HG03354 (cell line): Measurements from ENCODE around the gene VSIG8.
A peak's percentile ranks its signal among the peaks of the same experiment; 100 is the strongest.

Source experiments
- ATAC-seq: cut with Tn5 transposase; IDR thresholded peaks from one replicate; pipeline ENCODE4 v1.9.1; 2021; ENCODE audit warnings: mild to moderate bottlenecking; ENCODE audit not compliant: unreplicated experiment, poor library complexity, severe bottlenecking

Gene VSIG8

DNA sequence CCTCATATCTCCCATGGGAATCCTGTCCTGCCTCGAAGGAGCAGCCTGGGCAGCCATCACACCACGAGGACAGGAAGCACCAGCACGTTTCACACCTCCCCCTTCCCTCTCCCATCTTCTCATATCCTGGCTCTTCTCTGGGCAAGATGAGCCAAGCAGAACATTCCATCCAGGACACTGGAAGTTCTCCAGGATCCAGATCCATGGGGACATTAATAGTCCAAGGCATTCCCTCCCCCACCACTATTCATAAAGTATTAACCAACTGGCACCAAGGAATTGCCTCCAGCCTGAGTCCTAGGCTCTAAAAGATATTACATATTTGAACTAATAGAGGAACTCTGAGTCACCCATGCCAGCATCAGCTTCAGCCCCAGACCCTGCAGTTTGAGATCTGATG is 27.1 kb downstream of the VSIG8 start:
- no peak for ATAC-seq

DNA sequence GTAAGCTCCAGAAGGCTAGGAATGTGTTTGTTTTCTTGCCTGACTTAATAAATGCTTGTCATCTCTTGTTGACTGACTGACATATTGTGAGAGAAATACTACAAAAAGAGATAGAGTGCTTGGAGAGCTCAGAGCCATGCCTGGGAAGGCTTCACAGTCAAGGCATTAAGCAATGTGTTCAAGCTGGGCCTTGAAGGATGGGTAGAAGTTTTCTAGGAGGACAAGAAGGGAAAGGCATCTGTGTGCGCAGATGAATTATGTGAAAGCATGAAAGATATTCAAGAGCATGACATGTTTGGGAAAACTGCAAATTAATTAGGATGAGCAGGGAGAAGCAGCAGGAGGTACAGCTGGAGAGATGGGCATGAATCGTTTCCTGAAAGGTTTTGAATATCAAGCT is 30.1 kb downstream of the VSIG8 start:
- ATAC-seq, result no peak

DNA sequence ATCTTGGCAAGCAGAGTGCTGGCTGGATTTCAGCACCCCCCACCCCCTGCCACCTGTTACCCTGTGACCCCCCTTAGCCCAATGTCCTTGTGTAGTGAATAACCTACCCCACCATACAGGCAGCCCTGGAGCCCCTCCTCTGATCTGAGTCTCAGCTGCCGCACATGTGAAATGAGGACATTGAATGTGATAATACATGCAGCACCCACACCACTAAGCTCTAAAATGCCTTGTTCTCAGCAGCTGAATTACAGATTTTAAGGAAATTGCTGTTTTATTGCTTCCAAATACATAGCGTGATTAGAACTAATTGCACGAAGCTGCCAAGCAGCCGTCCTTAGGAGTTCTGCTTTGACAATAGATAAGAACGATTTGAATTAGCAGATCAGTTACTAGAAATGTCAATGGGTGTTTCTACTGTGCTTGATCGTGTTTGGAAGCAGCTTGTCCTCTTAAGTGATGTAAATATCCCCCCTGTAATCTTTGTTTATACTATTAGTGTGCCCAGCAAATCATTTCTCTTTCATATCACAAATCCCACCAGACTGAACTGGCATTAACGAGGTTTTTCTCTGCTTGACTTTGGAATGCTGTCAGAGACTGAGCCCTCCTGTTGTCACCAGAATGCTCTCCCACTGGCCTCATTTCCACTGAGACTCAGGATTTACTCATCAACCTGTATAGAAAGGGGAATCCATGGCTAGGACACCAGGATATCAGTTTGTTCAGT is 30.9 kb downstream of the VSIG8 start:
- ATAC-seq, result no peak

DNA sequence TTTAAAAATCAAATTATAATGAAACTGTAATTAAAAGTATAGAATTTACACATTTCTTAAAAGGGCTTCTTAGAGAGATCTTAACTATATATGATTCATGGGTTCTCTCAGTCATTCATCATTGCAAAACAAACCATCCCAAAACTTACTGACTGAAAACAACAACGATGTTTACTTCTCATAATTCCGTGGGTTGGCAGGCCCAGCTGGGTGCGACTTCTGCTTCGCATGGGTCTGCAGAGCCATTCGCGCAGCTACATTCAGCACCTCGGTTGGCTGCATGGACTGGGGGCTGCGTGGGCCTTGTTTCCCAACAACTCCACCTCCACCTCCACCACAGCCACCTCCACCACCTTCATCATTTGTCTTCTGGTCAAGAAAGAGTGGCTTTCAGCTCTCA is 31.7 kb downstream of the VSIG8 start:
- ATAC-seq, result no peak

DNA sequence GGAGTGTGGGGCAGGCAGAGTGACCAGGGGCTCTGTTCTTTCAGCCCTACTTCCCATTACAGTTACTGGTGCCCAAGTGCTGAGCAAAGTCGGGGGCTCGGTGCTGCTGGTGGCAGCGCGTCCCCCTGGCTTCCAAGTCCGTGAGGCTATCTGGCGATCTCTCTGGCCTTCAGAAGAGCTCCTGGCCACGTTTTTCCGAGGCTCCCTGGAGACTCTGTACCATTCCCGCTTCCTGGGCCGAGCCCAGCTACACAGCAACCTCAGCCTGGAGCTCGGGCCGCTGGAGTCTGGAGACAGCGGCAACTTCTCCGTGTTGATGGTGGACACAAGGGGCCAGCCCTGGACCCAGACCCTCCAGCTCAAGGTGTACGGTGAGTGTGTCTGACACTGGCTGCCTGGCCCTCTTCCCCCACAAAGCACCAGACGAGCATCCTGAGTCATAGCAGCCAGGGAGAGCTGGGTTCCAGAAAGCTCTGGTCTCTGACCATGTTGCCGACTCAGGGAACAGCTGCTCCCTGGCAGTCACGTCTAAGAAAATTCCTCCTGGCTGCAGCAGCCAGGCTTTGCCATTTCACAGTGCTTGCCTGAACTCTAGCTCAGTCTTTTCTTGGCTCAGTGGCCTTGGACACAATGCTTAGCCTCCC is 32.5 kb downstream of the VSIG8 start:
- ATAC-seq, result no peak

DNA sequence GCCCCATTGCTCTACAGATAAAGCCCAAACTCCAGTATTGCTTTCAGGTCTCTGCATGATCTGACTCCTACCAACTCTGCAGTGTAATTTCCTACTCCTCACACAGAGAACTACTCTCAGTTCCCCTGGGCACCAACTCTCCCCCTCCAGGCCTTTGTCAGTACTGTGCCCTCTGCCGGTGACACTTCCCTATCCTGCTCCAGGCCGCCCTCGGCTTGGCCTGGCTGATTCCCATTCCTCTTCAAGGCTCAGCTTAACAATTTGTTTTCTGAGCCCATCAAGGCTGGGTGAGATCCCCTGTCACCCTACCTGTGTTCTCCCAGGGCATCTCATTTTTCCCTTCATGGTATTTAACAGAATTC is 33.2 kb downstream of the VSIG8 start:
- ATAC-seq, result peak; percentile 87

DNA sequence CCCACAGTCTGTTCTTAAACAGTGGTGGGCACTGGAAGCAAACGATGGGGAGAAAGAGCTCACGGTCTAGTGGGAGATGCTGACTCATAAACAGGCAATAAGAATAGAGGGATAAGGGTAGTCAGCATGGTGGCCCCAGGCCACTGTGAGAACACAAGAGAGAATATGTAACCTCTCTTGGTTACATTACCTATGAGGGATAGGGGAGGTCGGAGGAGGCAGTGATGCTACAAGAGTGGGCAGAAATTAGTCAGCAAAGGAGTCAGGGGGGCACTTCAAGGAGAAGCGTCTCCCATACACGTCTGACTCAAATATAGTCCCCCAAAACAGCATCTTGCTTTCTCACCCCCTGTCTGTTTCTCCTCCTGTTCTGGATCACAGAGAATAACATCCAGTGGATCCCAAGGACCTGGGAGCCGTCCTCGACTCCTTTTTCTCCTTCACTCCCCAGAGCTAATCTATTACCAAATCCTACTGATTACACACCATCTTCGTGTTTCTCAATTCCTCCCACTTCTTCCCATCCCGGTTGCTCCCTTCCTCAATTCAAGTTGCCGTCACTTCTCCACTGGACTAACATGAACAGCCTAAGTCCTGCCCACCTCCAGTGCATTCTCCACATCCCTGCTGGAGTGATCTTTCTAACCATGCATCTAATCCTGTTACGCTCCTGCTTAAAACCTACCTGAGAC is 33.7 kb downstream of the VSIG8 start:
- no peak for ATAC-seq

DNA sequence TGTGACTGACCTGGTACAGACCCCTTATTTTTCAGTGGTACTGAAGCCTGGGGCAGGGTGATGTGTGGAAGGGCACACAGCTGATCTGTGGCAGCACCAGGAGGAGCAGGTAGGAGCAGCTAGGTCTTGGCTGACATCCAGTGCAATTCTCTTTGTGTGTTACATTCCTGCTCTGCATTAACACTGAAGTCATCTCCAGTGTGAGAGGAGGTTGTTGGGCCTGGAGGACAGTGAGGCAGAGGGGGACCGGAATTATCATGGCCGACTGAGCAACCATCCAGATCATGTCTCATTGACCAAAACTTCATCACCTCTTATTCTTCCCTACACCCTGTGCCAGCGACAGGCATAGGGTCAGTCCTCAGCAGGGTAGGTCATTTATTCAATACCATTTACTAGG is 34.3 kb downstream of the VSIG8 start:
- no peak for ATAC-seq

DNA sequence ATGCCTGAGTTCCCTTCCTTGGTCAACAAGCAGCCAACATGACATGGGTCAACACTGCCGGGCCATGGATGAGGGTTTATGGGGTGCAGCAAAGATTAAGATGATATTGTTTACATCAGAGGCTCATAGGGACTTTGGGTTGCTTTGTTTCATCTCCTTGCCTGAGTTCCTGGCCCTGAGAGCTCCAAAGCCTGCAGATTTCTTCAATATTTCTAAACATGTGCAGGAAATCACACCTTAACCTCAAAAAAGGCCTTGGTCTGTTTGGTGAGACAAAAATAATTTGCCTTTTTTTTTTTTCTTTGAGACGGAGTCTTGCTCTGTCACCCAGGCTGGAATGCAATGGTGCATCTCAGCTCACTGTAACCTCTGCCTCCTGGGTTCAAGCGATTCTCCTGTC is 34.9 kb downstream of the VSIG8 start:
- no peak for ATAC-seq

DNA sequence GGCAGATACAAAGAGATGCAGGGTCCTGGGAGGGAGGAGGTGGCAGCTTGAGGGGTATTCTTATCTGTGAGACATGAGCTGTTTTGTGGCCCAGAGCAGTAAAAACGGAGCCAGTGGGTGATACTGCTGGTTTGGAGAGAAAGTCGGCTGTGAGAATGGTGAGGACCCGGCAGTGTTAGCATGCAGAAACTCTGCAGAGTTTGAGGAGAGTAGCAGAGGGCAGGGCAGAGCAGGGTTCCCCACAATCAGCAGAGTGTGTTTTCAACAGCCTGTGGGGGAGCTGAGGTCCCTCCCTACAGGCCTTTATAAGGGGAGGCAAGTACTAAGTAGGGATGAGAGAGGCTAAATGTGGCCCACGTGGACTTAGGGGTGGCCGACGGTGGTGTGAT is 35.4 kb downstream of the VSIG8 start:
- ATAC-seq, result no peak

DNA sequence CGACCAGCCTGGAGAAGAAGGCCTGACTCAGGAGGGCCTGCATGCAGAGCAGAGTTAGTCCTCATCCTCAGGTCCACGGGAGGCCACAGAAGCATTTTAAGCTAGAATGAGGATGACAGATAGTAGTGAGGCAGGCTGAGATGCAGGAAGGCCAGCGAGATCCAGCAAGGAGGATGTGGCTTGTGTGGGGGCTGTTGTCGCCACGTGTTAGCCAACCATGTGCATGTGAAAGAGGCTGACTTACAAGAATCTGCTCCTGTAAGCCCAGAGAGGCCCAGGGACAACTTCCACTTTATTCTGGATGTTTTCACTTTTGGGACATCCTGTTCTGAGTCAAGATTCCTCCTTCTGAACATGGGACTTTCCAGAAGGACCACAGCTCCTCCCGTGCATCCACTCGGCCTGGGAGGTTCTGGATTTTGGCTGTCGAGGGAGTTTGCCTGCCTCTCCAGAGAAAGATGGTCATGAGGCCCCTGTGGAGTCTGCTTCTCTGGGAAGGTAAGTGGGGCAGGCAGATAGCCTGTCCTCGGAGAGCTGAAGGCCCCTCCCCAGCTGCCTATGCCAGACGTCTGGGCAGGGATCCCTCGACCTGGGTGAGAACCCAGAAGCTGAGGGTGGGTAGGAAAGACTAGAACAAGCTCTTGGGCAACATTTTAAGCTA is 35.9 kb downstream of the VSIG8 start, which contains the start of gene SLAMF8:
SLAMF8 (plus strand) TSS at position 433 of the 661 bp plus-strand sequence; CDS start at position 459, 26 bp downstream.
- no peak for ATAC-seq

DNA sequence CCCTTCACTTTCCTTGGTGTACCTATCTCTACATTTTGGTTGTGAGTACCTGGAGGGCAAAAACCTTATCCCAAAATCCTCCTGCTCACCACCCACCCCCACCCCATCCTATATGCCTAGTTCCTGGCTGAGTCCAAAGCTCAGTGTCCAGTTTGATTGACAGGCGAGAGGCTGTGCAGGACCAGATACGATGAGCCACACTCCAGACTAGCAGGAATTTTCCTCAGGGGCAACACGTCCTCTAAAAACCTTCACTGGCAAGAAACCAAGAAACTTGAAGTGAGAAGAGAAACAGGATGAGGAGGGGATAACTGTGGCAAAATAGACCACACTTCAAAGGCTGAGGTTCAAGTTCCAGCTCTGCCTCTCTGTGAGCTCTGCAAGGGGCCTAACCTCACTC is 36.9 kb downstream of the VSIG8 start:
- ATAC-seq, result no peak

DNA sequence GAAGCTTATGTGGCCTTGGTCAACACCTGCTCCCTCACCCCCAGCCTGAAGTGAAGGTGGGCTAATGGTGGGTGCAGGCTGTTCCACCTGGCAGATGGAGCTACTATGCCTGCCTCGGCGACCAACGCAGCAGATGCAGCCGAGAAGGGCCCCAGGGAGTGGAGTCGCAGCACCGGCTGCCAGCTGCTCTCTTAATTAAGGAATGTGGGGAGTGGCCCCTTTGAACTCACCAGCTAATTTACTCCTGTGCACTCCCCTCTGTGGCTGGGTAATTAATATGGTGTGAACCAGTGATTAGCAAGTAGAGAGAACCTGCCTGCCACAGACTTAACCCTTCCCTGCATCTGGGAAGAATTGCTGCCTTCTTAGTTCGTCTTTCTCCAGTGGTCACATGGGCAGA is 39.1 kb downstream of the VSIG8 start:
- no peak for ATAC-seq

DNA sequence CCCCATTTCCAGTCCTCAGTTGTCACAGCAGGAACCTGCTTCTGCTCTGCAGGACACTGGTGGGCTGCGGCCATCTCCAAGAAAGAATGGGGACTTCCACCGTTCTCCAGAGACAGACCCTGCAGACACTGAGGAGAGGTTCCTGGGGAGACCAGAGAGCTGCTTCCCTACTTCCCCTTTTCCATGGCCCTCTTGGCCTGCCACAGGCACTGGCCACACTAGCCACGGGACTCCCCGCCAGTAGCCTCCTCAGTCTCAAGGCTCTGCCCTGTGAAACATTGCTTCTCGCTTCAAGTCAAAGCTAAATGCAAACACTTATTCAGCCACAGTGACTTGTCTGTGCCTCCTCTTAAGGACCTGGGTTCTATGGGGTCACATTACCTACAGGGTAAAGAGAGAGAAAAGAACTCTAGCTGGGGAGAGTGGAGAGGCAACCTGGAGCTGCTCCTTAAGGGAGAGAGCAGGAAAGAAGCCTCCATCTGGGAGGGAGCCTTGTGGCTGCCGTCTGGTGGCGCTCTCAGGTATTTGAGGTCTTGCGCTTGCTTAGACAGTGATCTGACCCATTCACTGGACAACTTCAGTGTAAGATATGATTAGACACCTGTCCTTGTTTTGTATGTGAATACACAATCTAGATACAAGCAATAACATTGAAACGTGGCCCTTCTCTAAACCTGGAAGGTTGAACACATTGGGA is 41.1 kb downstream of the VSIG8 start:
- peak; percentile 44 for ATAC-seq

DNA sequence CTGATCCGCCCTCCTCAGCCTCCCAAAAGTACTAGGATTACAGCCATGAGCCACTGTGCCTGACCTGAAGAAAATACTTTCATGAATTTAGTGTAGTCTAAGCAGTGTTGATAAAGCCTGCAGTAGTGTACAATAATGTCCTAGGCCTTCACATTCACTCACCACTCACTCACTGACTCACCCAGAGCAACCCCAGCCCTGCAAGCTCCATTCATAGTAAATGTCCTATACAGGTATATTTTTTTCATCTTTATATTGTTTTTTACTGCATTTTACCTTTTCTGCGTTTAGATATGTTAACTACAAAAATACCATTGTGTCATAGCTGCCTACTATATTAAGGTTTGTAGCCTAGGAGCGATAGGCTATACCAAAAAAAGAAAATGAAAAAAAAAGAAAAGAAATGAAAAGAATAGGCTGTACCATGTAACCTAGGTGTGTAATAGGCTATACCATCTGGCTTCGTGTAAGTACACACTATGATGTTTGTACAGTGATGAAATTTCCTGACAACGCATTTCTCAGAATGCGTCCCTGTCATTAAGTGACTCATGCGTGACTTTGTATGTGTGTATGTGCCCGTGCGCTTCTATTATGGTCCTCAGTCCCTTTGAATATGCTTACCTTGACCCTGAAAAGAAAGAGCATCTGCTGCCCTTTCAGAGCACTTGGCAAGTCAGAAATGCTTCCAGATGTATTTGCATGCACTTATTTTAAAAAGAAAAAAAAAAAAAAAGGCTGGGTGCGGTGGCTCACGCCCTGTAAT is 45.0 kb downstream of the VSIG8 start:
- no peak for ATAC-seq

DNA sequence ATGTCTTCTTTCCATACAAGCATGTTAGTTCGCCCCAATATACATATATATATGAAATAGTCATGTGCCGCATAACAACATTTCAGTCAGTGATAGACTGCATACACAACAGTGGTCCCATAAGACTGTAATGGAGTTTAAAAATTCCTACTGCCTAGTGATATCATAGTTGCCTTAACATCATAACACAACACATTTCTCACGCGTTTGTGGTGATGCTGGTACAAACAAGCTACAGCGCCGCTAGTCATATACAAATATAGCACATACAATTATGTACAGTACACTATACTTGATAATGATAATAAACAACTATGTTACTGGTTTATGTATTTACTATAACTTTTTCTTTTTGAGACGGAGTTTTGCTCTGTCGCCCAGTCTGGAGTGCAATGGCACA is 46.5 kb downstream of the VSIG8 start:
- no peak for ATAC-seq

DNA sequence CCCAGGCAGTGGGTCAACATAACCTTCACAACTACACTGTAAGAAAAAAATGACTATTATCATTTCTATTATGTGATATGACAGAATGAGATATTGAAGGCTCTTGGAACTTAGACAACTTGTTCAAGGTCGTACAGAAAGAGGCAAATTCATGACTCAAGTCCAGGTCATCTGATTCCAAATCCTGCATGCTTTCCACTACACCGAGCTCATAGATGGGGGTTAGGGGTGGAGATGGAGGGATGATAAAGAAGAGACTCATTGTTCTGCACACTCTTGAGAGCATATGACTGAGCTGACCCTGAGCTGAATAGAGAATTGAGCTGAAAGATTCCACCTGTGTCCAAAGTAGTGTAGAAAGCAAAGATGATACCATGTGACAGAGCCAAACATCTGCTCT is 57.5 kb downstream of the VSIG8 start:
- ATAC-seq, result no peak
